ENCODE measurements around the gene MICAL2.

GRCh38 chr11:12266132-12266531 lies 155.7 kb downstream of the MICAL2 start:
- TF ChIP-seq, protein P1, sequence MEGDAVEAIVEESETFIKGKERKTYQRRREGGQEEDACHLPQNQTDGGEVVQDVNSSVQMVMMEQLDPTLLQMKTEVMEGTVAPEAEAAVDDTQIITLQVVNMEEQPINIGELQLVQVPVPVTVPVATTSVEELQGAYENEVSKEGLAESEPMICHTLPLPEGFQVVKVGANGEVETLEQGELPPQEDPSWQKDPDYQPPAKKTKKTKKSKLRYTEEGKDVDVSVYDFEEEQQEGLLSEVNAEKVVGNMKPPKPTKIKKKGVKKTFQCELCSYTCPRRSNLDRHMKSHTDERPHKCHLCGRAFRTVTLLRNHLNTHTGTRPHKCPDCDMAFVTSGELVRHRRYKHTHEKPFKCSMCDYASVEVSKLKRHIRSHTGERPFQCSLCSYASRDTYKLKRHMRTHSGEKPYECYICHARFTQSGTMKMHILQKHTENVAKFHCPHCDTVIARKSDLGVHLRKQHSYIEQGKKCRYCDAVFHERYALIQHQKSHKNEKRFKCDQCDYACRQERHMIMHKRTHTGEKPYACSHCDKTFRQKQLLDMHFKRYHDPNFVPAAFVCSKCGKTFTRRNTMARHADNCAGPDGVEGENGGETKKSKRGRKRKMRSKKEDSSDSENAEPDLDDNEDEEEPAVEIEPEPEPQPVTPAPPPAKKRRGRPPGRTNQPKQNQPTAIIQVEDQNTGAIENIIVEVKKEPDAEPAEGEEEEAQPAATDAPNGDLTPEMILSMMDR (IDR thresholded peaks at IDR 0.05), result no peak
- no peak for TF ChIP-seq POLR2A (IDR thresholded peaks at IDR 0.05)

Measured in thyroid gland (tissue), 4 donors.